ENCODE results near the gene RAPGEF1. TPM values are rescaled to one million over a fixed set of nuclear protein-coding genes. Genes with fewer than 3 reads are reported as not detected.
"Not testable (repeated sequence)": the region's sequence is repeated elsewhere in the genome, so short reads cannot be mapped to it uniquely, and the experiment has no call there.

Gene RAPGEF1
- total and polyA plus RNA-seq, 2 experiments from 2014 or later = 9.9 to 82.8 TPM

GRCh38 chr9:131755541-131756198 lies 15.8 kb upstream of the RAPGEF1 start (continued):
- peak; percentile 76 to 98 for TF ChIP-seq CTCF (conservative IDR thresholded peaks at IDR 0.05; ENCODE audit: low read depth in 2 of 2)

- no peaks in the 10 kb centered on the region for H3K27me3 ChIP-seq (ENCODE audit: insufficient read depth)
- H3K9me2 ChIP-seq (ENCODE audit: insufficient read depth) = no peaks in the 10 kb centered on the region
- H3K36me3 Mint-ChIP-seq (ENCODE audit: low read depth) = no peaks in the 10 kb centered on the region
- no peaks in the 10 kb centered on the region for H3K9me3 Mint-ChIP-seq
- no peak overlapping the region for H3K4me3 Mint-ChIP-seq
- H3K27me3 Mint-ChIP-seq (ENCODE audit: insufficient read depth, low read depth, poor library complexity) = peaks cover 10% of the 10 kb centered on the region
- H3K4me3 ChIP-seq = no peak overlapping the region
- H3K27ac Mint-ChIP-seq = no peak overlapping the region
- peak overlapping the region; percentile 55; the same call in 1 of the 2 replicates for H3K27ac ChIP-seq (ENCODE audit: low read depth)
- peaks cover 4% of the 10 kb centered on the region; the same call in 1 of the 2 replicates for H3K4me1 ChIP-seq (ENCODE audit: insufficient read depth)
- H3K36me3 ChIP-seq (ENCODE audit: insufficient read depth) = no peaks in the 10 kb centered on the region
- peak; percentile 75 for DNase-seq (ENCODE audit: low spot score)
- H3K79me2 ChIP-seq (replicated peaks; ENCODE audit: insufficient read depth) = no peaks in the 10 kb centered on the region
- H3K4me2 ChIP-seq = peak overlapping the region; percentile 65
- H3F3A ChIP-seq (replicated peaks; ENCODE audit: low read depth) = no peaks in the 10 kb centered on the region
- peak overlapping the region; percentile 69; the same call in 1 of the 2 replicates for H2AFZ ChIP-seq
- ATAC-seq = peak; percentile 77
- peaks cover 10% of the 10 kb centered on the region; the same call in 2 of the 3 replicates for H3K4me1 Mint-ChIP-seq
- TF ChIP-seq CREB1 (CRISPR knock-in tag; IDR thresholded peaks at IDR 0.05; ENCODE audit: low read depth) (no peak), ZNF331 (CRISPR knock-in tag; IDR thresholded peaks at IDR 0.05; ENCODE audit: low read depth) (no peak), POLR2AphosphoS5 (IDR thresholded peaks at IDR 0.05; ENCODE audit: low read depth) (no peak), NANOG (IDR thresholded peaks at IDR 0.05; ENCODE audit: borderline replicate concordance) (no peak), STAT1 (IDR thresholded peaks at IDR 0.05; ENCODE audit: unreplicated experiment) (no peak), EZH2phosphoT487 (IDR thresholded peaks at IDR 0.05; ENCODE audit: unreplicated experiment) (no peak), ZNF114 (CRISPR knock-in tag; IDR thresholded peaks at IDR 0.05) (no peak), EZH2 (IDR thresholded peaks at IDR 0.05; ENCODE audit: low read depth, unreplicated experiment) (no peak), JUNB (IDR thresholded peaks at IDR 0.05; ENCODE audit: unreplicated experiment) (no peak)
- H4K20me1 ChIP-seq (replicated peaks; ENCODE audit: insufficient read depth) = no peaks in the 10 kb centered on the region
These were observed 15.0 kb upstream of the RAPGEF1 start for GRCh38 chr9:131754846-131755245.

GRCh38 chr9:131753751-131754150 lies 13.9 kb upstream of the RAPGEF1 start:
- H3K9me3 Mint-ChIP-seq; H3K4me3 ChIP-seq; ATAC-seq; H2AFZ ChIP-seq; H3K4me2 ChIP-seq; H3K4me3 Mint-ChIP-seq; H3K27ac ChIP-seq (ENCODE audit: low read depth); H3K79me2 ChIP-seq (replicated peaks; ENCODE audit: insufficient read depth); H3K36me3 Mint-ChIP-seq (ENCODE audit: low read depth); H3K9me2 ChIP-seq (ENCODE audit: insufficient read depth); H3F3A ChIP-seq (replicated peaks; ENCODE audit: low read depth); H3K27me3 ChIP-seq (ENCODE audit: insufficient read depth); H3K27ac Mint-ChIP-seq; H4K20me1 ChIP-seq (replicated peaks; ENCODE audit: insufficient read depth); H3K36me3 ChIP-seq (ENCODE audit: insufficient read depth); DNase-seq (ENCODE audit: low spot score); H3K27me3 Mint-ChIP-seq (ENCODE audit: insufficient read depth, low read depth, poor library complexity); H3K4me1 ChIP-seq (ENCODE audit: insufficient read depth): not testable (repeated sequence)
- H3K4me1 Mint-ChIP-seq = peaks cover 10% of the 10 kb centered on the region; the same call in 2 of the 3 replicates
